ENCODE results near the gene SHMT2. TPM values are rescaled to one million over a fixed set of nuclear protein-coding genes. Genes with fewer than 3 reads are reported as not detected.
A peak's percentile ranks its signal among the peaks of the same experiment; 100 is the strongest.

SHMT2 gene
- total RNA-seq, 1 experiment from 2014 or later: 297 TPM

DNA sequence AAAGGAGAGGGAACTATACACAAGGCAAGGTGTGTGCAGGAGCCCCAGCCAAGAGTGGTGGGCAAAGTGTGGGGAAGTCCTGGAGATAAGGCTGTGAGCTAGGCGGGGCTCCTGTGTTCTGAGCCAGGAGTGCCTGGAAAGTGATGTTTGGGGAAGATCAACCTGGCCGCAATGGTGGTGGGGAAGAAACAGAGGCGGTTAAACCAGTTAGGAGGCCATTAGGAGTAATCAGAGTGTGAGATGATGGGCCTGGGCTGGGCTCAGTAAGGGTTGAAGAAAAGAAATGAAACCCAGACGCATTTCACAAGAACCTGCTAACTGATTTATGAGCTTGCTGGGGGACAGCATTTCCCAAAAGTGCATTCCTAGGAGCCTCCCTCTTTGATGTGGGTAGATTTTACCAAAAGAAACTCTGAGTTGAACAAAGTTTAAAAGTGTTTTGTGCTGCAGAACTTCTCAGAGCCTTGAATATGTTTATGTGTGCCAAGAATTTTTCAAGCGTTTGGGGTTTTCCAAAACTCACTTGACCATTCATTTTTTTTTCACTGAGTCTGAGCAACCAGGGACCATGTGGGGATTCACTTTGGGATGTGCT lies 47.9 kb upstream of the SHMT2 start:
- POLR2A ChIA-PET: no interaction called here
- TF ChIP-seq ZNF219 (CRISPR knock-in tag; IDR thresholded peaks at IDR 0.05; ENCODE audit: borderline replicate concordance) (no peak), ATF1 (CRISPR knock-in tag; IDR thresholded peaks at IDR 0.05) (no peak), ZNF263 (CRISPR knock-in tag; IDR thresholded peaks at IDR 0.05; ENCODE audit: low read depth) (no peak), NR1H2 (CRISPR knock-in tag; IDR thresholded peaks at IDR 0.05) (no peak), ESRRA (CRISPR knock-in tag; IDR thresholded peaks at IDR 0.05; ENCODE audit: borderline replicate concordance) (no peak), FOXJ3 (CRISPR knock-in tag; IDR thresholded peaks at IDR 0.05; ENCODE audit: borderline replicate concordance) (no peak)
- TF ChIP-seq, protein P1, sequence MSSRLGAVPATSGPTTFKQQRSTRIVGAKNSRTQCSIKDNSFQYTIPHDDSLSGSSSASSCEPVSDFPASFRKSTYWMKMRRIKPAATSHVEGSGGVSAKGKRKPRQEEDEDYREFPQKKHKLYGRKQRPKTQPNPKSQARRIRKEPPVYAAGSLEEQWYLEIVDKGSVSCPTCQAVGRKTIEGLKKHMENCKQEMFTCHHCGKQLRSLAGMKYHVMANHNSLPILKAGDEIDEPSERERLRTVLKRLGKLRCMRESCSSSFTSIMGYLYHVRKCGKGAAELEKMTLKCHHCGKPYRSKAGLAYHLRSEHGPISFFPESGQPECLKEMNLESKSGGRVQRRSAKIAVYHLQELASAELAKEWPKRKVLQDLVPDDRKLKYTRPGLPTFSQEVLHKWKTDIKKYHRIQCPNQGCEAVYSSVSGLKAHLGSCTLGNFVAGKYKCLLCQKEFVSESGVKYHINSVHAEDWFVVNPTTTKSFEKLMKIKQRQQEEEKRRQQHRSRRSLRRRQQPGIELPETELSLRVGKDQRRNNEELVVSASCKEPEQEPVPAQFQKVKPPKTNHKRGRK (CRISPR knock-in tag; IDR thresholded peaks at IDR 0.05; ENCODE audit: borderline replicate concordance): no peak
- TF ChIP-seq, protein P2, sequence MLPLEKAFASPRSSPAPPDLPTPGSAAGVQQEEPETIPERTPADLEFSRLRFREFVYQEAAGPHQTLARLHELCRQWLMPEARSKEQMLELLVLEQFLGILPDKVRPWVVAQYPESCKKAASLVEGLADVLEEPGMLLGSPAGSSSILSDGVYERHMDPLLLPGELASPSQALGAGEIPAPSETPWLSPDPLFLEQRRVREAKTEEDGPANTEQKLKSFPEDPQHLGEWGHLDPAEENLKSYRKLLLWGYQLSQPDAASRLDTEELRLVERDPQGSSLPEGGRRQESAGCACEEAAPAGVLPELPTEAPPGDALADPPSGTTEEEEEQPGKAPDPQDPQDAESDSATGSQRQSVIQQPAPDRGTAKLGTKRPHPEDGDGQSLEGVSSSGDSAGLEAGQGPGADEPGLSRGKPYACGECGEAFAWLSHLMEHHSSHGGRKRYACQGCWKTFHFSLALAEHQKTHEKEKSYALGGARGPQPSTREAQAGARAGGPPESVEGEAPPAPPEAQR (CRISPR knock-in tag; IDR thresholded peaks at IDR 0.05): no peak
- TF ChIP-seq, protein P3, sequence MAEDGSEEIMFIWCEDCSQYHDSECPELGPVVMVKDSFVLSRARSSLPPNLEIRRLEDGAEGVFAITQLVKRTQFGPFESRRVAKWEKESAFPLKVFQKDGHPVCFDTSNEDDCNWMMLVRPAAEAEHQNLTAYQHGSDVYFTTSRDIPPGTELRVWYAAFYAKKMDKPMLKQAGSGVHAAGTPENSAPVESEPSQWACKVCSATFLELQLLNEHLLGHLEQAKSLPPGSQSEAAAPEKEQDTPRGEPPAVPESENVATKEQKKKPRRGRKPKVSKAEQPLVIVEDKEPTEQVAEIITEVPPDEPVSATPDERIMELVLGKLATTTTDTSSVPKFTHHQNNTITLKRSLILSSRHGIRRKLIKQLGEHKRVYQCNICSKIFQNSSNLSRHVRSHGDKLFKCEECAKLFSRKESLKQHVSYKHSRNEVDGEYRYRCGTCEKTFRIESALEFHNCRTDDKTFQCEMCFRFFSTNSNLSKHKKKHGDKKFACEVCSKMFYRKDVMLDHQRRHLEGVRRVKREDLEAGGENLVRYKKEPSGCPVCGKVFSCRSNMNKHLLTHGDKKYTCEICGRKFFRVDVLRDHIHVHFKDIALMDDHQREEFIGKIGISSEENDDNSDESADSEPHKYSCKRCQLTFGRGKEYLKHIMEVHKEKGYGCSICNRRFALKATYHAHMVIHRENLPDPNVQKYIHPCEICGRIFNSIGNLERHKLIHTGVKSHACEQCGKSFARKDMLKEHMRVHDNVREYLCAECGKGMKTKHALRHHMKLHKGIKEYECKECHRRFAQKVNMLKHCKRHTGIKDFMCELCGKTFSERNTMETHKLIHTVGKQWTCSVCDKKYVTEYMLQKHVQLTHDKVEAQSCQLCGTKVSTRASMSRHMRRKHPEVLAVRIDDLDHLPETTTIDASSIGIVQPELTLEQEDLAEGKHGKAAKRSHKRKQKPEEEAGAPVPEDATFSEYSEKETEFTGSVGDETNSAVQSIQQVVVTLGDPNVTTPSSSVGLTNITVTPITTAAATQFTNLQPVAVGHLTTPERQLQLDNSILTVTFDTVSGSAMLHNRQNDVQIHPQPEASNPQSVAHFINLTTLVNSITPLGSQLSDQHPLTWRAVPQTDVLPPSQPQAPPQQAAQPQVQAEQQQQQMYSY (CRISPR knock-in tag; IDR thresholded peaks at IDR 0.05): no peak
- TF ChIP-seq, protein P4, sequence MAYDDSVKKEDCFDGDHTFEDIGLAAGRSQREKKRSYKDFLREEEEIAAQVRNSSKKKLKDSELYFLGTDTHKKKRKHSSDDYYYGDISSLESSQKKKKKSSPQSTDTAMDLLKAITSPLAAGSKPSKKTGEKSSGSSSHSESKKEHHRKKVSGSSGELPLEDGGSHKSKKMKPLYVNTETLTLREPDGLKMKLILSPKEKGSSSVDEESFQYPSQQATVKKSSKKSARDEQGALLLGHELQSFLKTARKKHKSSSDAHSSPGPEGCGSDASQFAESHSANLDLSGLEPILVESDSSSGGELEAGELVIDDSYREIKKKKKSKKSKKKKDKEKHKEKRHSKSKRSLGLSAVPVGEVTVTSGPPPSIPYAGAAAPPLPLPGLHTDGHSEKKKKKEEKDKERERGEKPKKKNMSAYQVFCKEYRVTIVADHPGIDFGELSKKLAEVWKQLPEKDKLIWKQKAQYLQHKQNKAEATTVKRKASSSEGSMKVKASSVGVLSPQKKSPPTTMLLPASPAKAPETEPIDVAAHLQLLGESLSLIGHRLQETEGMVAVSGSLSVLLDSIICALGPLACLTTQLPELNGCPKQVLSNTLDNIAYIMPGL (CRISPR knock-in tag; IDR thresholded peaks at IDR 0.05): no peak
- no peaks in the 10 kb centered on the region for H3K27me3 Mint-ChIP-seq (ENCODE audit: low read depth)
- H3K27ac Mint-ChIP-seq: peak overlapping the region; percentile 13; the same call in 1 of the 2 replicates
- DNase-seq (ENCODE audit: low spot score) (no peak), ATAC-seq (no peak)
- H3K36me3 Mint-ChIP-seq: peaks cover 56% of the 10 kb centered on the region
- H3K4me3 Mint-ChIP-seq: no peak overlapping the region
- no peaks in the 10 kb centered on the region for H3K9me3 Mint-ChIP-seq
- CTCF ChIA-PET: interaction anchor here (0.9 to 3.8 kb wide), 7 partner anchors 8 to 88 kb away, joined by 3 to 43 read pairs (median 12); partner anchors contain the start of genes LRP1, SHMT2 and STAT6
- H3K4me1 Mint-ChIP-seq: peaks cover 4% of the 10 kb centered on the region

DNA sequence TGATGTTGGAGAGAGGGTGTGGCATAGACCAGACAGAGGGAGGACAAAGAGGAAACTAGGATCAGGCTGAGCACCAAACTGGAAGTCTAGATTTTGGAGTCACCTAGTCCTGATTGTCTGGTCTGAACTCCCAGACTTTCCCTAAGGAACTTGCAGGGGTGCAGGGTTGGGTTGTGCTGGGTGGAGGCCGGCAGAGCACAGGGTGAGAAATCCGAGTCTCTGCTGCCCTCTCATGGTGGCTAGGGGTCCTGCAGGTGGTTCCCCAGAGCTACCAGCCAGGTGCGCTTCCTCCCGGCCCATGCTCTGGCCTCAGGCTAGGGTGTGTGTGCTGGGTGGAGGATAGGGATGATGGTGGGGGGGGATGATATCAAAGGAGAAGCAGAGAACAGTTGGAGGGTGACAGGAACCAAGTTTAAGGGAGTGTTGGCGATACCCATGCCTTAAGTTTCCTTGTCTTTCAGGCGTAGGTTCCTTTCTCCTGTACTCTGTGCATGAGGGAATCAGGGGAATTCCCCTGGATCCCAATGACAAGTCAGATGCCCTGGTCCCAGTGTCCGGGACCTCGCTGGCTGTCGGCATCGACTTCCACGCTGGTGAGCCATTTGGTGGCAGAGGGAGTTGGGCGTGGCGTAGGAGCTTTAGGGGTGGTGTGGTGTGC lies 46.5 kb upstream of the SHMT2 start:
- no peaks in the 10 kb centered on the region for H3K9me3 Mint-ChIP-seq
- DNase-seq (ENCODE audit: low spot score): peak; percentile 90
- POLR2A ChIA-PET: interaction anchor here (0.7 kb wide), 1 partner anchor 86 kb away, joined by 3 read pairs; no protein-coding TSS in a partner anchor
- peaks cover 60% of the 10 kb centered on the region for H3K36me3 Mint-ChIP-seq
- H3K27ac Mint-ChIP-seq: peak overlapping the region; percentile 99
- peaks cover 4% of the 10 kb centered on the region for H3K4me1 Mint-ChIP-seq
- CTCF ChIA-PET: interaction anchor here (0.6 to 3.8 kb wide), 33 partner anchors 10 to 320 kb away, joined by 3 to 43 read pairs (median 4); partner anchors contain the start of genes LRP1, NEMP1, NXPH4 and SHMT2
- TF ChIP-seq GABPB1 (CRISPR knock-in tag; IDR thresholded peaks at IDR 0.05): no peak
- TF ChIP-seq, protein P5, sequence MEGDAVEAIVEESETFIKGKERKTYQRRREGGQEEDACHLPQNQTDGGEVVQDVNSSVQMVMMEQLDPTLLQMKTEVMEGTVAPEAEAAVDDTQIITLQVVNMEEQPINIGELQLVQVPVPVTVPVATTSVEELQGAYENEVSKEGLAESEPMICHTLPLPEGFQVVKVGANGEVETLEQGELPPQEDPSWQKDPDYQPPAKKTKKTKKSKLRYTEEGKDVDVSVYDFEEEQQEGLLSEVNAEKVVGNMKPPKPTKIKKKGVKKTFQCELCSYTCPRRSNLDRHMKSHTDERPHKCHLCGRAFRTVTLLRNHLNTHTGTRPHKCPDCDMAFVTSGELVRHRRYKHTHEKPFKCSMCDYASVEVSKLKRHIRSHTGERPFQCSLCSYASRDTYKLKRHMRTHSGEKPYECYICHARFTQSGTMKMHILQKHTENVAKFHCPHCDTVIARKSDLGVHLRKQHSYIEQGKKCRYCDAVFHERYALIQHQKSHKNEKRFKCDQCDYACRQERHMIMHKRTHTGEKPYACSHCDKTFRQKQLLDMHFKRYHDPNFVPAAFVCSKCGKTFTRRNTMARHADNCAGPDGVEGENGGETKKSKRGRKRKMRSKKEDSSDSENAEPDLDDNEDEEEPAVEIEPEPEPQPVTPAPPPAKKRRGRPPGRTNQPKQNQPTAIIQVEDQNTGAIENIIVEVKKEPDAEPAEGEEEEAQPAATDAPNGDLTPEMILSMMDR (IDR thresholded peaks at IDR 0.05): peak; percentile 81; the same call in 1 of the 2 replicates
- no peak overlapping the region for H3K4me3 Mint-ChIP-seq
- H3K27me3 Mint-ChIP-seq (ENCODE audit: low read depth): no peaks in the 10 kb centered on the region
- peak; percentile 96 for ATAC-seq
